HG03571 (cell line): ENCODE results near the gene SFXN5.

Source experiments
- ATAC-seq: cut with Tn5 transposase; IDR thresholded peaks from one replicate; pipeline ENCODE4 v1.9.1; 2021; ENCODE audit not compliant: unreplicated experiment

SFXN5 gene

DNA sequence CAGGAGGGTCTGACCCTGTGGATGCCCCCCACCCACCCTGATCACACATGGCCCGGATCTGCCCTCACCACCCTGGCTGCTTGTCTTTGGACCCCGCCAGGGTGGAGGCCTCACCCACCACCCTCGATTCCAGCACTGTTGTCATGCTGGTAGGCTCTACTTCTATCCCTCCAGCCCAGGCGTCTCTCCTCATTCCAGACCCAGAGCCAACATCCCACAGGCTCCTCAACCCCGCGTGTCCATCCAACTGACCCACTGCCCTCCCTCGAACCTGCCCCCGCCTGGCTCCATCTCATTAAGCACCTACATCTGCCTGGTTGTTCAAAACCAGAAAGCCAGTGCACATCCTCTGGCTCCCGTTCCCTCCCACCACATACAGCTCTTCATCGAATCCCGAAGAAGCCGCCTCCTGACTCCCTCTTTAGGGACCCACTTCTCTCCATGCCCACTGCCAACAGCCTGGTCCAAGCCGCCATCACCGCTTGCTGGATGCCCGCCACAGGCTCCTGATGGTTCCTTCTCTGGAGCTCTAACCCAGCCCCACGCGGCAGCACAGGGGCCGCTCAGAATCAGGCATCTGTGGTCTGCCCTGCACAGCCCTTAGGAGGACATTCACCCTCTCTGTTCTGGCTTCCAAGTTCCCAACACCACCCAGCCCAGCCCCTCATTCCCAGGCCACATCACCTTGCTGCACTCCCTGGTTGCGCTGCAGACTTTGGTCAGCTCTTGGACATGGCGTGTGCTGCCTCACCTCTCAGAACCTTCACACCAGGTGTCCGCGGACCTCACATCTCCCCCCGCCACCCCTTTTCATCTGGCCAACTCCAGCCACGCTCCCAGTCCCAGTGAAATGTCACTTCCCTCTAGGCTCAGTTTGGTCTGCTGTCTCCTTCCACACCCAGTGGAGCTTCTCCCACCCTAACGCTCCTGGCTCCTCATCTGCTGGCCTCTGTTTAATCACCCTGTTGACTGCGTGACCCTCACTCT is 111.2 kb downstream of the SFXN5 start:
- ATAC-seq = no peak

DNA sequence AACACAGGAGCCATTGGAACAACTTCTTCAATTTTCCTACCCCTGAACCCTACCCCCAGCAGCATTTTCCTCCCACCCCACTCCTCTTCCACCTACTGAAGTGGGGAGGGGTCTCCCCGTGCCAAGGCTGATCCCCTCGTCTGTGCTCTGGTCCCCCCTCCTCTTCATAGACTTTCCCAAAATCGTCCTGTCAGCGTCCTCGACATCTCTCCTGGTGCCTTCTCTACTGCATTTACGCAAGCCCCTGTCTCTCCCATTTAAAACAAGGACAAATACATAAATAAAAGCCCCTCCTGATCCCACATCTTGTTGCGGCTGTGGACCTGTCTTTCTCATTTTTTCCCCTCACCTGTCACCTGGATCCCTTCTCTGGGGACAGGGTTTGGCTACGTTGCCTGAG is 112.0 kb downstream of the SFXN5 start:
- ATAC-seq = no peak

GRCh38 chr2:72958542-72959385 is 112.7 kb downstream of the SFXN5 start:
- ATAC-seq = no peak

DNA sequence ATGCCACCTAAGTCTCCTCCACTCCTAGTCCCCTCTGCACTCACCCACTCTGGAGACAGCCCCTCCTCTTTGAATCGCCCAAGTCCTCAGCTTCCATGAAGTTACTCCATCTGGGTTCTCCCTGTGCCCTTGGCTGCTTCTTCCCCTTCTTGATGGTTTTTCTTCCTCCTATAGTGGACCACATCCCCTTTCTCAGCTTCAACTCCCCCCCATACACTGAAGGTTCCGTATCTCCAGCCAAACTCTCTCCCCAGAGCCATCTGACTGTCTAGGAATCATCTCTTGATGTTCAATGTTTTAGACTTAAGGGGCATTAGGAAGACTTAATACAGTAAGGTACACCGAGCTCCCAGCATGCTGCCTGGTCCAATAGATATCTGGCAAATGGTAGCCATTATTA is 114.6 kb downstream of the SFXN5 start:
- no peak for ATAC-seq

DNA sequence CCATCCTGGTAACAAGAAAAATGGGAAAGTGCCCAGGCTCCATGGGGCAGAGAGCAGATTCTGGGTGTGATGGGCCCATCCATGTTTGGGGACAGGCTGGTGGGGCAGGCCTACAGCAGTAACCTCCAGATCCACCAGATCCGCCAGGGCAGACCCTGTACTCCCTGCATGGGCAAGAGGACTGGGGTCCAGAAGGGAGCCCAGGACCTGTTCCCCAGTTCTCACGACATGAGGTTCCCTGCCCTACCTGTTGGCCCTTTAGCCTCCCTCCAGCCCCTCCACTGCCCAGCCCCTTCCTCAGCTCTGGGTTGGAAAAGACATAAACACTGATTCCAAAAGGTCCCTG is 115.5 kb downstream of the SFXN5 start:
- no peak for ATAC-seq

- ATAC-seq = no peak
Measured at GRCh38 chr2:72955228-72956049, 116.1 kb downstream of the SFXN5 start.

GRCh38 chr2:72954376-72955227 is 116.9 kb downstream of the SFXN5 start:
- ATAC-seq = no peak

DNA sequence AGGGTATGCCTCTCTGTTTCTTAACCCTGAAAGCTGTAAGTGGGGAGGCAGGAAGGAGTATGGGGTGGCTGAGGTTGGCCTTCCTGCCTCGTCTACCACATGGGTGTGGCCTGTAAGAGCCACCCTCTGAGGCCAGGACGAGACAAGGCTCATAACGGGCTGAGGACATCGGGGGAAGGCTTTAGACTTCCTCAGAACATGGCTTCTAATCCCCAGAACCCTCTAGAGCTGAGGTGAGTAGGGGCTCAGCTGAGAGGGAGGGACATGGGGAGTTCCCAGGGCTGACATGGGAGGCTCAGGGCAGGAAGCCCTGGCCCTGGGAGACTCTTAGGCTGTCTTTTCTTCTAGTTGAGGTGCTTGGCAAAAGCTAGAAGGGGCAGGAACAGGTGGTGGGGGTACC is 117.5 kb downstream of the SFXN5 start:
- ATAC-seq = no peak

GRCh38 chr2:72953528-72953927 is 118.0 kb downstream of the SFXN5 start:
- no peak for ATAC-seq

GRCh38 chr2:72952961-72953360 is 118.6 kb downstream of the SFXN5 start:
- ATAC-seq = no peak

- no peak for ATAC-seq
Measured at GRCh38 chr2:72952110-72952823, 119.2 kb downstream of the SFXN5 start.

GRCh38 chr2:72951303-72952095 is 120.0 kb downstream of the SFXN5 start:
- no peak for ATAC-seq

DNA sequence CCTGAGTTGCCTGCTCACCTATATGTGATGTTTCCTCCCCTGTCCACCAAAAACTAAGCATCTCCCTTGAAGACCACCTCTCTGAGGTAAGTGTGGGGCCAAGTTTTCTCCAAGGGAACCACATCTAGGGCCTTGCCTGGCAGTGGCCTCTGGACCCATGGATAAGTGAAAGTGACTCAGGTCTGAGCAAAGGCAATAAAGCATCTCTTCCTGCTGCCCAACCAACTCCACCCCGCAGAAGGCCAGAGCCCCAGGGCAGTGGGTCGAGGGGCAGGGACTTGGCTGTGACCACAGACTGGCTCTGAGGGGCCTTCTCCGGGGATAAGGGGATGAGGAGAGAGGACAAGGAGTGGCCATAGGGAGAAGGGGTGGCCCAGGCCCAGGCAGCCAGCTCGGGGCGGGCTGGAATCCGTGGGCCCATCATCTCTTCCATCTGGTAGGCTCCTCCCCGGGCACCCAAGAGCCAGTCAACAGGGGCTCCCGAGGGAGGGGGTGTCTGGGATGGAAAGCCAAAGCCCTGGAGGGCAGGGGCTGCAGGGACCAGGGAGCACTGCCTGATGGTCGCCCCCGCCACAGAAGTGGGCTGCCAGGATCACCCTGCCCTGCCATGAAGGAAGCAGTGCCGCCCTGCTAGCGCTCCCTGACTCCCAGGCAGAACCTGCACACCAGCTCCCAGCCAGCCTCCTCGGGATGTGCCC is 120.8 kb downstream of the SFXN5 start:
- no peak for ATAC-seq

- ATAC-seq = no peak
Measured at GRCh38 chr2:72949642-72950041, 121.9 kb downstream of the SFXN5 start.

GRCh38 chr2:72949045-72949444 is 122.5 kb downstream of the SFXN5 start:
- no peak for ATAC-seq

DNA sequence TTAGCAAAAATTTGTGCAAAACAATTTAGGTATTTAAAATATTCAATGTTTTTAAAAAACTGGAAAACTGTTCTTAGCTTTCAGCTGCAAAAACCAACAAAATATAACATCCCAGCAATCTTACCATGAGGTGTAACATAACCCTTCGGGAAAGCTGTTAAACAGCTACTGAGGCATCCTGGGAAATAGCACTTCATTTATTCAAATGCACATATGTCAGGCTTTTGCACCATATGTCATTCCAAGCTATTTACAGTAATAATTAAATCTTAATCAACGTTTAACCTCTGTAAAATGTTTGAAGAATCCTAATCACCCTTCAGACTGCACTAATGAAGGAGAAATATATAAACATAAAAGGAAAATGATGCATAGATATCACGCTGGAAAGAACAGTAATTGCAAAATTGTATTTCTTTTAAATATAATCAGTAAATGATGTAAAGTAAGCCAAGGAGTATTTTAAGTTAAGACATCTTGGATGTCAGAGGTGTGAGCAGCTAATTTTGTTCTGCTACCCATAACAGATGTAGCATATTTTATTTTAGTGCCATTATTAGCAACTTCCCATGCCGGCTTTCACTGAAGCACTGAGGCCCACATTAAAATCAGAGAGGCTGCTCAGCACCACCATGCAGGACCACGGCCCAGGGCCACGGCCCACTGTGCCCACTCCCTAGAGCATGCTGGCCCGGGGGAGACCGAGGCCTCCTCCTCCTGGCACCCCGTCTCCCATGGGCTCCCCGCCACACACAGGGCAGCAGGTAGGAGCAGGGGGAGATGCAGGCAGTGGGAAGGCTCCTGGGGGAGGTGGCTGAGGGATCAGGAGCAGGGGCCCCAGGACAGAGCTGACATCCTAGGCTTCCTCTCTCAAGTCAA is 123.3 kb downstream of the SFXN5 start:
- no peak for ATAC-seq

DNA sequence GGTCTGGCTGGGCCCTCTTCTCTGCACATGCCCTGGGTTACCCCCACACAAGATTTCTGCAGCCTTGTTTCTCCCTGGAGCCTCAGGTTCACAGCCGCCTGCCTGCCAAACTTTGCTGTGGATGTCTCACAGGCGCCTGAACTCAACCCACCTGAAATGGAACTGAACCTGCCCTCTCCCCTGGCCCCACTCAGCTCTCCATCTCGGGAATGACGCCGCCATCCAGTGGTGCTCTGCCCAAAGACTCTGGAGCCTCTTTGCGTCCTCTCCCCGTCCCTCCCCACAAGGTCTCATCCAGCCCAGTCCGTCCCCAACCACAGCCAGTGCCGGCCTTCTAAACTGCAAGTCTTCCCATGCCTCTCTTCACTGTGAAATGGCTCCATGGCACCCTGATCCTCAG is 125.0 kb downstream of the SFXN5 start:
- ATAC-seq = no peak
